ENCODE data around the gene ST8SIA4. TPM values are rescaled to one million over a fixed set of nuclear protein-coding genes. Genes with fewer than 3 reads are reported as not detected.

Gene ST8SIA4
- total and polyA plus RNA-seq, 10 of the 15 experiments (the other 5 are each of a cell fraction or from before 2014, with no cell fraction given), result 4.4 to 30.9 (median 19.5) TPM

DNA sequence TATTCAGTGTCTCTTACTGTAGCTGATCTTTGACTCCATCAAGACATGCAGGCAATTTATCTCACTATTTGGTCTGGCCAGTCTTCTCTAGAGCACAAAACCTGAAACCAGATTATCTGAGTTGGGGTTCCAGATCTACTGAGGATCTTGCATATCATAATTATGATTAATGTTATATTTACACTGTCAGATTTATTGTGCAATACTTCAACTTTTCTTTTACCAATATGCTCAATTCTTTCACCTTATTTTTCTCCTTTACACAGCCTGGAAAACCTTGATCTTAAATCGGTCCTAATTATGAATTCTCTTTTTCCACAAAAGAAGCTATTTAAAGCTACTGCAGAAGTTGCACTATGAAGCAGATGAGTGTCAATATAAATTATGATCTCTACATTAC, 140.1 kb downstream of the ST8SIA4 start (continued):
- TF ChIP-seq, protein P1, sequence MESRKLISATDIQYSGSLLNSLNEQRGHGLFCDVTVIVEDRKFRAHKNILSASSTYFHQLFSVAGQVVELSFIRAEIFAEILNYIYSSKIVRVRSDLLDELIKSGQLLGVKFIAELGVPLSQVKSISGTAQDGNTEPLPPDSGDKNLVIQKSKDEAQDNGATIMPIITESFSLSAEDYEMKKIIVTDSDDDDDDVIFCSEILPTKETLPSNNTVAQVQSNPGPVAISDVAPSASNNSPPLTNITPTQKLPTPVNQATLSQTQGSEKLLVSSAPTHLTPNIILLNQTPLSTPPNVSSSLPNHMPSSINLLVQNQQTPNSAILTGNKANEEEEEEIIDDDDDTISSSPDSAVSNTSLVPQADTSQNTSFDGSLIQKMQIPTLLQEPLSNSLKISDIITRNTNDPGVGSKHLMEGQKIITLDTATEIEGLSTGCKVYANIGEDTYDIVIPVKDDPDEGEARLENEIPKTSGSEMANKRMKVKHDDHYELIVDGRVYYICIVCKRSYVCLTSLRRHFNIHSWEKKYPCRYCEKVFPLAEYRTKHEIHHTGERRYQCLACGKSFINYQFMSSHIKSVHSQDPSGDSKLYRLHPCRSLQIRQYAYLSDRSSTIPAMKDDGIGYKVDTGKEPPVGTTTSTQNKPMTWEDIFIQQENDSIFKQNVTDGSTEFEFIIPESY (IDR thresholded peaks at IDR 0.05), result no peak
- no peak for TF ChIP-seq POU2F2 (IDR thresholded peaks at IDR 0.05; ENCODE audit: borderline replicate concordance, low read depth, low read length)
- TF ChIP-seq ZNF24 (IDR thresholded peaks at IDR 0.05), result no peak
- no peak for TF ChIP-seq ZNF622 (IDR thresholded peaks at IDR 0.05)
- no peak for TF ChIP-seq MXI1 (IDR thresholded peaks at IDR 0.05; ENCODE audit: low read depth, low read length)
- no peak for TF ChIP-seq RB1 (IDR thresholded peaks at IDR 0.05; ENCODE audit: borderline replicate concordance)
- no peak for TF ChIP-seq BRCA1 (IDR thresholded peaks at IDR 0.05; ENCODE audit: low read depth, low read length)
- no peak for TF ChIP-seq ATF2 (IDR thresholded peaks at IDR 0.05; ENCODE audit: low read length)
- no peak for TF ChIP-seq PAX8 (IDR thresholded peaks at IDR 0.05)
- TF ChIP-seq, protein P2, sequence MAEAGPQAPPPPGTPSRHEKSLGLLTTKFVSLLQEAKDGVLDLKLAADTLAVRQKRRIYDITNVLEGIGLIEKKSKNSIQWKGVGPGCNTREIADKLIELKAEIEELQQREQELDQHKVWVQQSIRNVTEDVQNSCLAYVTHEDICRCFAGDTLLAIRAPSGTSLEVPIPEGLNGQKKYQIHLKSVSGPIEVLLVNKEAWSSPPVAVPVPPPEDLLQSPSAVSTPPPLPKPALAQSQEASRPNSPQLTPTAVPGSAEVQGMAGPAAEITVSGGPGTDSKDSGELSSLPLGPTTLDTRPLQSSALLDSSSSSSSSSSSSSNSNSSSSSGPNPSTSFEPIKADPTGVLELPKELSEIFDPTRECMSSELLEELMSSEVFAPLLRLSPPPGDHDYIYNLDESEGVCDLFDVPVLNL (IDR thresholded peaks at IDR 0.05; ENCODE audit: low read depth, low read length), result no peak
- TF ChIP-seq SP1 (IDR thresholded peaks at IDR 0.05; ENCODE audit: low read depth, low read length), result no peak

Data from GM12878 (cell line).